ENCODE data around the gene SUN5. TPM values are rescaled to one million over a fixed set of nuclear protein-coding genes. Genes with fewer than 3 reads are reported as not detected.

Gene SUN5
- total RNA-seq, 1 donor from 2014 or later, result not detected

GRCh38 chr20:33042430-33042829 lies 38.2 kb upstream of the SUN5 start:
- DNase-seq (ENCODE audit: low read depth), result no peak
- TF ChIP-seq CTCF (conservative IDR thresholded peaks at IDR 0.05; ENCODE audit: low read depth, low read length), result no peak
- H3K4me3 ChIP-seq (ENCODE audit: low read depth, low read length), result no peak overlapping the region

DNA sequence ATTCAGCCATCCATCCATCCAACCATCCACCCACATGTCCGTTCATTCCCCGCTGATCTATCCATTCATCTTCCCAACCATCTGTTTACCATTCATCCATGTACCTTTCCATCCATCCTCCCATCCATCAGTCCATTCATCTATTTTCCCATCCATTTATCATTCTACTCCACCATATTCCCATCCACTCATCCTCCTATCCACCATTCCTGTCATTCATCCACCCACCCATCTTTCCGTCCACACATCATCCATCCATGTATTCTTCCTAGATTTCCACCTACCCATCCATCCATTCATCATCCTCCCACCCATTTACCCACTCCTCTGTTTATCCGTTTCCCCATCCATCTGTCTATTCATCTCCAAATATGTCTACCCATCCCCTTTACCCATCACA lies 34.0 kb upstream of the SUN5 start:
- DNase-seq (ENCODE audit: low read depth), result no peak
- TF ChIP-seq CTCF (conservative IDR thresholded peaks at IDR 0.05; ENCODE audit: low read depth, low read length), result no peak
- H3K4me3 ChIP-seq (ENCODE audit: low read depth, low read length), result no peak overlapping the region

DNA sequence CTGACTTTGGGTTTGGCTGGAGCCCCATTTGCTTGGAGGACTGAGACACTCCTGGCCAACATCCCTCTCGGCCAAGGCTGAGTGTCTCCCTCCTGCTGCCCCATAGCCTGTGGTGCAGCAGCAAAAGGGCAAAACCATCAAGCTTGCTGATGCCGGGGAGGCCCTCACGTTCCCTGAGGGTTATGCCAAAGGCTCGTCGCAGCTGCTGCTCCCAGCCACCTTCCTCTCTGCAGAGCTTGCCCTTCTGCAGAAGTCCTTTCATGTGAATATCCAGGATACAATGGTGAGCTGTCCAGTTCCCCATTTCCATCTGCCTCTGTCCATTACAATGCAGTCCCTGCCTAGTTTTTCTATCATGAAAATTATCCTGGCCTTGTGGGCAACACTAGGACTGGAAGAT lies 33.2 kb upstream of the SUN5 start:
- no peak overlapping the region for H3K4me3 ChIP-seq (ENCODE audit: low read depth, low read length)
- no peak for TF ChIP-seq CTCF (conservative IDR thresholded peaks at IDR 0.05; ENCODE audit: low read depth, low read length)
- no peak for DNase-seq (ENCODE audit: low read depth)

- no peak for TF ChIP-seq CTCF (conservative IDR thresholded peaks at IDR 0.05; ENCODE audit: low read depth, low read length)
- H3K4me3 ChIP-seq (ENCODE audit: low read depth, low read length), result no peak overlapping the region
- DNase-seq (ENCODE audit: low read depth), result no peak
These were observed 30.8 kb upstream of the SUN5 start for GRCh38 chr20:33034901-33035492.

DNA sequence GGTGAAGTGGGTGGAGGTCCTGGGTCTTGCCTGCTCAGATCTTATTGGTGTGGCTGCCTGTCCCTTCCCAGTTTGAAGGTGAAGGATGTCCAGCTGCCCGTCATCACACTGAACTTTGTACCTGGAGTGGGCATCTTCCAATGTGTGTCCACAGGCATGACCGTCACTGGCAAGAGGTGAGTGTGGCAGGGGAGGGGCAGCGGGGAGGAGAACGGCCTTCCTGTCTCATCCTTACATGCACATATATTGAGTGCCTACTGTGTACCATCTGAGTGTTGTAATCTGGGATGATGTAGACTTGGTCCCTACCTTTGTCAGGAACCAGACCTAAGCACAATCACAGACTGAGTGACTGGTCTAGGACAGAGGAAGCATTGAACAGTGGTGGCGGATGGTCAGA lies 29.9 kb upstream of the SUN5 start:
- TF ChIP-seq CTCF (conservative IDR thresholded peaks at IDR 0.05; ENCODE audit: low read depth, low read length), result no peak
- no peak for DNase-seq (ENCODE audit: low read depth)
- H3K4me3 ChIP-seq (ENCODE audit: low read depth, low read length), result no peak overlapping the region

DNA sequence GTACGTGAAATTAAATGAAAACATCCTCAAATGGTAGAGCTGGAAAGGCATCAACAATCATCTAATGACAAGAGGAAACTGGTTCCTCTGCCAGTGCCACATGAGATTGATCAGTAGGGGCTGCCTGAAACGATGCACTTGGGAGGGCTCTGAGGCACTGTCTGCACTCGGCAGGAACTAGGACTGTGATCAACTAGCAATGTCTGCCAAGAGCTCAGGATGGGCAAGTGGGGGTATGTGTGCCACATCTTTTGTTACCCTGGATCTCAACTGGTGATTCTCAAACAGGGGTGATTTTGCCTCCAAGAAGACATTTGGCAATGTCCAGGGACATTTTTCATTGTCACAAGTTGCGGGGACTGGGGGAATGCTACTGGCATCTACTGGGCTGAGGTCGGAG lies 29.1 kb upstream of the SUN5 start:
- TF ChIP-seq CTCF (conservative IDR thresholded peaks at IDR 0.05; ENCODE audit: low read depth, low read length), result no peak
- no peak for DNase-seq (ENCODE audit: low read depth)

GRCh38 chr20:33032555-33032954 lies 28.3 kb upstream of the SUN5 start:
- no peak for DNase-seq (ENCODE audit: low read depth)
- no peak overlapping the region for H3K4me3 ChIP-seq (ENCODE audit: low read depth, low read length)
- no peak for TF ChIP-seq CTCF (conservative IDR thresholded peaks at IDR 0.05; ENCODE audit: low read depth, low read length)

More for the DNA sequence above, 29.1 kb upstream of the SUN5 start:
- no peak overlapping the region for H3K4me3 ChIP-seq (ENCODE audit: low read depth, low read length)

All from epithelial cell of proximal tubule (primary cell).